Colonic mucosa (tissue), 4 donors: Measurements from ENCODE around the gene OR10AD1. TPM values are rescaled to one million over a fixed set of nuclear protein-coding genes. Genes with fewer than 3 reads are reported as not detected.
A peak's percentile ranks its signal among the peaks of the same experiment; 100 is the strongest.

Experiments used
- DNase-seq: peaks from one replicate; pipeline ENCODE4 v3.0.0-alpha.2; 2020
- H3K27ac ChIP-seq: fragments of 200-600 bp; one replicate; pipeline ENCODE4 v1.8.0; 2021
- H3K27me3 ChIP-seq: fragments of 200-600 bp; one replicate; pipeline ENCODE4 v1.8.0; 2021
- H3K36me3 ChIP-seq: fragments of 200-600 bp; one replicate; pipeline ENCODE4 v1.8.0; 2021
- H3K4me1 ChIP-seq: fragments of 200-600 bp; one replicate; pipeline ENCODE4 v1.8.0; 2021; ENCODE audit warnings: mild to moderate bottlenecking
- H3K4me3 ChIP-seq: fragments of 200-600 bp; one replicate; pipeline ENCODE4 v1.8.0; 2021
- H3K9ac ChIP-seq, 2 donors: one replicate each; pipeline ENCODE4 v1.7.0; 2013; ENCODE audit warnings: control low read depth in 2 of 2, low read depth in 2 of 2, low read length in 2 of 2
- H3K9me3 ChIP-seq: fragments of 200-600 bp; one replicate; pipeline ENCODE4 v1.8.0; 2021
- intact Hi-C: fragments of 100-400 bp; cut with DNase I; formaldehyde crosslinking; loops from one replicate; pipeline ENCODE4 v1.14.1; 2022
- total RNA-seq, 2 donors: library from RNA; stranded (reverse); fragmentation: NEBNext Ultra II Directional in 1 of 2; extraction: Animal tissue kit (Norgen Biotek cat#: 25700) in 1 of 2; gene quantifications; one replicate each; pipeline ENCODE4 v1.2.1, GENCODE V29; 2021
- TF ChIP-seq, protein P1 (sequence below): fragments of 200-600 bp; IDR thresholded peaks from one replicate; pipeline ENCODE4 v1.8.0; 2022; ENCODE audit warnings: antibody characterized with exemption, mild to moderate bottlenecking
- donor health status: healthy.
- donor health status: DM: no; HTN: no; CAD: no.
- donor health status: DM: no; HTN: no; CAD: no.

OR10AD1 gene
- total RNA-seq, 2 donors from 2014 or later: not detected

DNA sequence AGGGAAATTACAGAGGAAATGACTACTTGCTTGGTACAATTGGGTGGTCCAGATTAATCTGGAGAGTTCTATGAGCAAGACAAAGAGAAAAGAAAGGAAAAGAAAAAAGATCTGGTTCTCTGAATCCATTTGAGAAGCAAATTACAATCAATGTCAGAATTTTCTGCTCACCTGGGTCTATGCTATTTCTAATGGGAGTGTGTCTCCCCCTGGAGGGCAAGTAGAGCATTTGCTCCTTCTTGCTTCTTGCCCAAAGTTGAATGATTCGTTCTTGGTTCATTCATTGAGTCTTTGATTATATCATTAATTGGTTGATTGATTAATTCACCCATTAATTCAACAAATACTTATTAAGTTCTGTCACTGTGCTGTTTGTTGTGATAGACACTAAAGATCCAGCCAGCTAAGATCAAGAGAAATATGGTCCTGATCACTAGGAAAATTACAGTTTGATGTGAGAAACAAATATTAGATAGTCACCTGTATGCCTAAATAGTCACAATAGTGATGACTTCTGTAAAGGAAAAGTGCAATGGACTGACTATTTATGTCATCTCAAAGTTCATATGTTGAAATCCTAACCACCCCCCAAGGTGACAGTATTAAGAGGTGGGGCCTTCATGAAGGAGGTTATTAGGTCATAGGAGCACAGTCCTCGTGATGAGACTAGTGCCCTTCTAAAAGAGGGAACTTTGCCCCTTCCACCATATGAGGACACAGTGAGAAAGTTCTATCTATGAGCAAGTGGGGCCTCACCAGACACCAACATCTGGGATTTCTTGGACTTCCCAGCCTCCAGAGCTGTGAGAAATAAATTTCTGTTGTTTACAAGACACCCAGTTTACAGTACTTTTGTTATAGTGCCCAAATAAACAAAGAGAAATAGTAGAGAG is 37.8 kb downstream of the OR10AD1 start:
- Histone ChIP-seq H3K4me1 (no peaks in the 10 kb centered on the region), H3K4me3 (no peak overlapping the region), H3K9ac (no peak overlapping the region), H3K27me3 (no peaks in the 10 kb centered on the region), H3K36me3 (no peaks in the 10 kb centered on the region), H3K9me3 (no peaks in the 10 kb centered on the region), H3K27ac (no peak overlapping the region)
- DNase-seq: peak; percentile 58
- intact Hi-C loops: loop anchor here (5.0 to 10.0 kb wide), 3 partner anchors 83 to 211 kb away; no protein-coding TSS in a partner anchor
- TF ChIP-seq, protein P1, sequence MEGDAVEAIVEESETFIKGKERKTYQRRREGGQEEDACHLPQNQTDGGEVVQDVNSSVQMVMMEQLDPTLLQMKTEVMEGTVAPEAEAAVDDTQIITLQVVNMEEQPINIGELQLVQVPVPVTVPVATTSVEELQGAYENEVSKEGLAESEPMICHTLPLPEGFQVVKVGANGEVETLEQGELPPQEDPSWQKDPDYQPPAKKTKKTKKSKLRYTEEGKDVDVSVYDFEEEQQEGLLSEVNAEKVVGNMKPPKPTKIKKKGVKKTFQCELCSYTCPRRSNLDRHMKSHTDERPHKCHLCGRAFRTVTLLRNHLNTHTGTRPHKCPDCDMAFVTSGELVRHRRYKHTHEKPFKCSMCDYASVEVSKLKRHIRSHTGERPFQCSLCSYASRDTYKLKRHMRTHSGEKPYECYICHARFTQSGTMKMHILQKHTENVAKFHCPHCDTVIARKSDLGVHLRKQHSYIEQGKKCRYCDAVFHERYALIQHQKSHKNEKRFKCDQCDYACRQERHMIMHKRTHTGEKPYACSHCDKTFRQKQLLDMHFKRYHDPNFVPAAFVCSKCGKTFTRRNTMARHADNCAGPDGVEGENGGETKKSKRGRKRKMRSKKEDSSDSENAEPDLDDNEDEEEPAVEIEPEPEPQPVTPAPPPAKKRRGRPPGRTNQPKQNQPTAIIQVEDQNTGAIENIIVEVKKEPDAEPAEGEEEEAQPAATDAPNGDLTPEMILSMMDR: peak; percentile 91

DNA sequence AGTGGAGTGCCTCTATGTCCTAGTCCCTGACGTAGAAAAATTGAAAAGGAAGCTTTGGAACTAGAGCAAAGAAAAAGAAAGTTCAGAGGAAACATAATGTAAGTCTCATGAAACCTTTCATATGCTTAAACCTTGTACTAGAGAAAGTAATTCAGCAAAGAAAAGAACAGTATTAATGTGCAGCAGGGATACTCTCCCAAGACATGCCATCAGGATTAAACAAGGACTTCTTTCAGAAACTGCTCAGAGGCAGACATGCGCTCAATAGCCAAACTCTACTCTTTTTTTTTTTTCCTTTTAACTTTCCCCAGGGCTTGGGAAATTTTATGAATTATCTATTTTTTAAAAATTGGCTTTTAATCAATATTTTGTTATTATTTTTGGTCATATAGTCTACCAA is 38.6 kb downstream of the OR10AD1 start:
- no peak overlapping the region for H3K9ac ChIP-seq
- no peaks in the 10 kb centered on the region for H3K27me3 ChIP-seq
- H3K36me3 ChIP-seq: no peaks in the 10 kb centered on the region
- no peaks in the 10 kb centered on the region for H3K9me3 ChIP-seq
- no peaks in the 10 kb centered on the region for H3K4me1 ChIP-seq
- TF ChIP-seq, protein P1: no peak
- no peak for DNase-seq
- H3K27ac ChIP-seq: no peak overlapping the region
- intact Hi-C loops: loop anchor here (10.0 kb wide), 2 partner anchors 180 to 210 kb away; no protein-coding TSS in a partner anchor
- no peak overlapping the region for H3K4me3 ChIP-seq

DNA sequence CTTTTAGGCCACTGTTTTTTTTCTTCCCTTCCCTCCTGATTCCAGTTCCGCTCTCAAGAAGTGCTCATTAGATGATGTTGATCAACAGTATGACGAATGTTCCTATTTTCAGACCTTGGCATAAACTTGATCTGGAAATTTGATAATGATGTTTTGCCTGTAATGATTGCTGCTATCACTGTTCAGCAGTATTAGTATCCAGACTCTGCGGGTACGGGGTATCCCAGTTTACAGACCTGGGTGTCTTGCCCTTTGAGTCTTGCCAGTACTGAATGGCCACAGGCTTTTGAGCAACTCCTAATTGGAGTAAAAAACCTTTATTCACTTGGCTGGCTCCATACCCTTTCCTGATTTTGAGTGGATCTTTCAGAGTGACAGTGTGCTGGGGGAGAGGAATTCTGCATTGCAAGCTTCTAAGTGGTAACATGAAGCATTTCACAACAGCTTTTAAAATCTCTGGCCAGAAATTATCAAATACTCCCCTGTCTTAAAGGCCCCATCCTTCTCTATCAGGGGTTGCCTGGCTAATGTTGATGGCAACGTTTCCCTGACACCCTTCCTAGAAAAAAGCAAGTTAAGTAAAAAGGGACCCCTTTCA is 39.8 kb downstream of the OR10AD1 start:
- H3K4me3 ChIP-seq: no peak overlapping the region
- H3K27ac ChIP-seq: no peak overlapping the region
- H3K9ac ChIP-seq: no peak overlapping the region
- no peaks in the 10 kb centered on the region for H3K27me3 ChIP-seq
- no peaks in the 10 kb centered on the region for H3K36me3 ChIP-seq
- TF ChIP-seq, protein P1: no peak
- intact Hi-C loops: loop anchor here (10.0 kb wide), 2 partner anchors 178 to 208 kb away; no protein-coding TSS in a partner anchor
- no peak for DNase-seq
- H3K4me1 ChIP-seq: no peaks in the 10 kb centered on the region
- no peaks in the 10 kb centered on the region for H3K9me3 ChIP-seq

DNA sequence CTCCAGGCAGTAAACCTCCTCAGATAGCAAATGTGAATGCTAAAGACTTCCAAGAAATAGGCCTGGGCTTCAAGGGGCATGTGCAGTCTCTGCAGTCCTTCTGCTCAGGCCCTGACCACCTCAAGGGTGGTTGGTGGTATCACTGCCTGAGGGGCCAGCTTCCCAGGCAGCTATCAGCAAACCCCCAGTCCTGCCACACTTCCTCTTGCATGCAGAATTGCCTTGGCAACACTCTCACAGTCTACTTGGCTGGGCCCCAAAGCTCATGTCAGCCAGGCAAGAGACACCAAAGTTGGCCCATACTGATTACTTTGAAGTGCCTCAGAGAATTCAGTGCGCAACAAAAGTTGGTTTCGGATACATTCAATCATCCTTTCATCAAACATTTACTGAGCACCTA is 42.3 kb downstream of the OR10AD1 start:
- intact Hi-C loops: loop anchor here (10.0 kb wide), 2 partner anchors 176 to 206 kb away; no protein-coding TSS in a partner anchor
- Histone ChIP-seq H3K9me3 (no peaks in the 10 kb centered on the region), H3K4me1 (peaks cover 4% of the 10 kb centered on the region), H3K4me3 (no peak overlapping the region), H3K9ac (no peak overlapping the region), H3K27ac (no peak overlapping the region), H3K36me3 (no peaks in the 10 kb centered on the region), H3K27me3 (no peaks in the 10 kb centered on the region)
- TF ChIP-seq, protein P1: no peak
- DNase-seq: no peak

DNA sequence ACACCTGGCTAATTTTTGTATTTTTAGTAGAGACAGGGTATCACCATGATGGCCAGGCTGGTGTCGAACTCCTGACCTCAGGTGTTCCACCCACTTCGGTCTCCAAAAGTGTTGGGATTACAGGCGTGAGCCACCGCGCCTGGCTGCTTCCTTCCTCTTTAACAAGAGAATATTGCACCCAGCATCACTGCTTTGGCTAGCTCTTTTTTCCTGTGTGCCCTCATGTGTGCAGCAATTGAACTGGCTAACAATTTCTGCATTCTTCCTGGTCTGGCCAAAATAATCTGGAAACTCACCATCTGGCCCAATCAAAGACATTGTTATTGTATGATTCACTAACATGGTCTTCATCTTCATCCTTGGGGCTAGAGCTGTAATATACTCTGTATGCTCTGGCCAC is 43.0 kb downstream of the OR10AD1 start:
- intact Hi-C loops: loop anchor here (10.0 kb wide), 2 partner anchors 175 to 205 kb away; no protein-coding TSS in a partner anchor
- no peak for DNase-seq
- Histone ChIP-seq H3K4me1 (peaks cover 4% of the 10 kb centered on the region), H3K36me3 (no peaks in the 10 kb centered on the region), H3K4me3 (no peak overlapping the region), H3K9ac (no peak overlapping the region), H3K27ac (no peak overlapping the region), H3K27me3 (no peaks in the 10 kb centered on the region), H3K9me3 (no peaks in the 10 kb centered on the region)
- TF ChIP-seq, protein P1: no peak
